Measurements from ENCODE around the gene FUS. TPM values are rescaled to one million over a fixed set of nuclear protein-coding genes. Genes with fewer than 3 reads are reported as not detected.

The FUS gene
- total and polyA plus RNA-seq, 2 of the 13 experiments (the other 11 are each of a cell fraction or from before 2014, with no cell fraction given), result 68.1 to 168 TPM

GRCh38 chr16:31134091-31134571 is 45.8 kb upstream of the FUS start:
- Histone ChIP-seq H3K4me1 (ENCODE audit: insufficient read depth, low read length) (peaks cover 42% of the 10 kb centered on the region), H4K20me1 (ENCODE audit: insufficient read depth, low read length) (no peaks in the 10 kb centered on the region), H3K4me3 (replicated peaks in 1 of 3; ENCODE audit: insufficient read depth in 1 of 3, low read depth in 2 of 3, low read length in 3 of 3) (no peak overlapping the region; a peak in 1 of 6 replicates), H2AFZ (ENCODE audit: low read length) (no peak overlapping the region), H3K79me2 (ENCODE audit: insufficient read depth, low read length) (no peaks in the 10 kb centered on the region), H3K4me2 (ENCODE audit: low read depth, low read length) (peak overlapping the region; percentile 77), H3K9ac (ENCODE audit: insufficient read depth, low read depth, low read length) (no peak overlapping the region), H3K27ac (ENCODE audit: extremely low read length, insufficient read depth, low read length) (no peak overlapping the region), H3K27me3 (ENCODE audit: control insufficient read depth in 1 of 2, insufficient read depth in 2 of 2, low read length in 2 of 2) (peaks cover 2 to 3% of the 10 kb centered on the region in 2 experiments; a peak in 2 of 5 replicates), H3K9me3 (ENCODE audit: low read length) (no peaks in the 10 kb centered on the region), H3K36me3 (replicated peaks in 1 of 2; ENCODE audit: control insufficient read depth in 1 of 2, insufficient read depth in 2 of 2, low read length in 2 of 2) (peaks cover 5 to 10% of the 10 kb centered on the region in 2 experiments; a peak in 4 of 5 replicates)
- ChIA-PET POLR2A (interaction anchor here (1.2 to 11.4 kb wide), 4 partner anchors 13 to 193 kb away, joined by 3 to 275 read pairs (median 3); partner anchors contain the start of genes HSD3B7 and KAT8), CTCF (ENCODE audit: low intra/inter-chr PET ratio, low total read pairs) (no interaction called here)
- no peak for DNase-seq (ENCODE audit: low spot score)
- no TSS peak for BruUV-seq (replicated peaks)
- 80% methylated on average over 5 of the region's 5 CpGs for WGBS (ENCODE audit: low lambda C conversion rate)
- intact Hi-C loops (cut with micrococcal nuclease; ENCODE audit: unreplicated experiment), result no loop called here
- TF ChIP-seq USF2 (IDR thresholded peaks at IDR 0.05; ENCODE audit: low read depth, low read length) (no peak), USF2 (CRISPR knock-in tag; IDR thresholded peaks at IDR 0.05; ENCODE audit: borderline replicate concordance) (no peak), POLR2G (IDR thresholded peaks at IDR 0.05; ENCODE audit: low read depth, low read length) (0 out of 2 replicates have a peak, but pooled peaks have one; percentile 34)
- ATAC-seq, result no peak
- in situ Hi-C loops (cut with HindIII; ENCODE audit: extremely low pct_ligation_motif_present, low pct_unique_long_range_greater_than_20kb), result no loop called here
- no peak for FAIRE-seq

Measured in HepG2 (cell line).